HG03159 (cell line): ENCODE results near the gene COX7A2.
A peak's percentile ranks its signal among the peaks of the same experiment; 100 is the strongest.

Experiments
- ATAC-seq: cut with Tn5 transposase; IDR thresholded peaks from one replicate; pipeline ENCODE4 v1.9.1; 2021; ENCODE audit warnings: mild to moderate bottlenecking, moderate library complexity; ENCODE audit not compliant: unreplicated experiment

Gene COX7A2

GRCh38 chr6:75243333-75244062, at the start of gene COX7A2:
COX7A2 (minus strand) TSS chr6:75243801; CDS start chr6:75243734, 67 bp downstream.
- ATAC-seq, result peak; percentile 95

GRCh38 chr6:75292555-75292954, 49.0 kb upstream of the COX7A2 start:
- no peak for ATAC-seq

GRCh38 chr6:75291744-75292143, 48.1 kb upstream of the COX7A2 start:
- no peak for ATAC-seq

GRCh38 chr6:75291331-75291730, 47.7 kb upstream of the COX7A2 start:
- no peak for ATAC-seq

- no peak for ATAC-seq
Measured at GRCh38 chr6:75290136-75290945, 46.7 kb upstream of the COX7A2 start.

- ATAC-seq, result no peak
Measured at GRCh38 chr6:75288023-75288422, 44.4 kb upstream of the COX7A2 start.

GRCh38 chr6:75287424-75287823, 43.8 kb upstream of the COX7A2 start:
- ATAC-seq, result no peak

GRCh38 chr6:75286955-75287354, 43.4 kb upstream of the COX7A2 start:
- no peak for ATAC-seq

- ATAC-seq, result no peak
Measured at GRCh38 chr6:75285283-75285639, 41.7 kb upstream of the COX7A2 start.

GRCh38 chr6:75284632-75285282, 41.2 kb upstream of the COX7A2 start, which contains the start of gene TMEM30A:
TMEM30A (minus strand) TSS chr6:75284792; CDS start chr6:75284638, 154 bp downstream.
- peak; percentile 87 for ATAC-seq

- ATAC-seq, result peak; percentile 21
Measured at GRCh38 chr6:75283907-75284631, 40.5 kb upstream of the COX7A2 start.

GRCh38 chr6:75282706-75283105, 39.1 kb upstream of the COX7A2 start:
- no peak for ATAC-seq

- no peak for ATAC-seq
Measured at GRCh38 chr6:75281653-75282052, 38.1 kb upstream of the COX7A2 start.

- ATAC-seq, result no peak
Measured at GRCh38 chr6:75280131-75280855, 36.7 kb upstream of the COX7A2 start.

- no peak for ATAC-seq
Measured at GRCh38 chr6:75279418-75279817, 35.8 kb upstream of the COX7A2 start.

GRCh38 chr6:75278474-75279077, 35.0 kb upstream of the COX7A2 start:
- ATAC-seq, result no peak

GRCh38 chr6:75275067-75275466, 31.5 kb upstream of the COX7A2 start:
- ATAC-seq, result no peak

GRCh38 chr6:75273009-75273408, 29.4 kb upstream of the COX7A2 start:
- peak; percentile 44 for ATAC-seq

GRCh38 chr6:75272145-75272840, 28.7 kb upstream of the COX7A2 start:
- no peak for ATAC-seq
